ENCODE results near the gene DNAJC4. TPM values are rescaled to one million over a fixed set of nuclear protein-coding genes. Genes with fewer than 3 reads are reported as not detected.
A peak's percentile ranks its signal among the peaks of the same experiment; 100 is the strongest.

The DNAJC4 gene
- total and polyA plus RNA-seq, 3 experiments from 2014 or later: 25.5 to 28.7 (median 26.4) TPM

GRCh38 chr11:64209563-64209843, 20.8 kb upstream of the DNAJC4 start:
- H3K4me1 ChIP-seq (ENCODE audit: insufficient read depth, low read length): peaks cover 32% of the 10 kb centered on the region
- H3K4me1 Mint-ChIP-seq: peaks cover 24 to 59% (median 30%) of the 10 kb centered on the region in 3 donors
- no peak for DNase-seq
- H3K27me3 ChIP-seq (ENCODE audit: insufficient read depth, low read length, poor library complexity, severe bottlenecking): no peaks in the 10 kb centered on the region
- peak overlapping the region in 4 of 7 donors; percentile 8 to 68 (median 43) for H3K4me3 Mint-ChIP-seq
- H3K9me3 Mint-ChIP-seq: no peaks in the 10 kb centered on the region
- H3K27ac ChIP-seq (ENCODE audit: low read depth, low read length): no peak overlapping the region
- H3K27ac Mint-ChIP-seq: peak overlapping the region in 5 of 8 donors; percentile 36 to 97 (median 77)
- H3K36me3 Mint-ChIP-seq: peaks cover 4 to 56% (median 6%) of the 10 kb centered on the region in 3 donors
- CTCF ChIA-PET: interaction anchor here (6.4 to 10.4 kb wide), 4 partner anchors 13 to 93 kb away, joined by 62 to 281 read pairs (median 104); partner anchors contain the start of genes CATSPERZ, ESRRA, NUDT22 and PLCB3
- no peak overlapping the region for H3K4me3 ChIP-seq (ENCODE audit: low read length)
- H3K9me3 ChIP-seq (ENCODE audit: low read length): no peaks in the 10 kb centered on the region
- H3K36me3 ChIP-seq (ENCODE audit: insufficient read depth, low read length): peaks cover 17% of the 10 kb centered on the region
- no peaks in the 10 kb centered on the region for H3K27me3 Mint-ChIP-seq
- POLR2A ChIA-PET: interaction anchor here (2.3 kb wide), 1 partner anchor 17 kb away, joined by 7 read pairs; the partner anchor contains the start of genes NUDT22 and TRPT1

GRCh38 chr11:64210301-64211020, 19.9 kb upstream of the DNAJC4 start:
- Mint-ChIP-seq H3K27me3 (peaks cover 0 to 1% of the 10 kb centered on the region in 2 donors), H3K9me3 (no peaks in the 10 kb centered on the region), H3K4me3 (peak overlapping the region in 2 of 7 donors; percentile 13 to 68), H3K27ac (peak overlapping the region in 2 of 8 donors; percentile 24 to 50), H3K4me1 (peaks cover 25 to 54% (median 29%) of the 10 kb centered on the region in 3 donors), H3K36me3 (peaks cover 8 to 62% (median 8%) of the 10 kb centered on the region in 3 donors)
- H3K36me3 ChIP-seq (ENCODE audit: insufficient read depth, low read length): peaks cover 17% of the 10 kb centered on the region
- POLR2A ChIA-PET: interaction anchor here (0.6 to 2.3 kb wide), 2 partner anchors 16 to 72 kb away, joined by 6 to 7 read pairs; partner anchors contain the start of genes NUDT22 and TRPT1
- no peaks in the 10 kb centered on the region for H3K9me3 ChIP-seq (ENCODE audit: low read length)
- H3K27ac ChIP-seq (ENCODE audit: low read depth, low read length): no peak overlapping the region
- no peak for DNase-seq
- H3K4me3 ChIP-seq (ENCODE audit: low read length): no peak overlapping the region
- CTCF ChIA-PET: interaction anchor here (0.7 to 10.4 kb wide), 6 partner anchors 12 to 107 kb away, joined by 3 to 281 read pairs (median 9); partner anchors contain the start of genes CATSPERZ, ESRRA, NUDT22 and PRDX5
- no peaks in the 10 kb centered on the region for H3K27me3 ChIP-seq (ENCODE audit: insufficient read depth, low read length, poor library complexity, severe bottlenecking)
- H3K4me1 ChIP-seq (ENCODE audit: insufficient read depth, low read length): peaks cover 23% of the 10 kb centered on the region

DNA sequence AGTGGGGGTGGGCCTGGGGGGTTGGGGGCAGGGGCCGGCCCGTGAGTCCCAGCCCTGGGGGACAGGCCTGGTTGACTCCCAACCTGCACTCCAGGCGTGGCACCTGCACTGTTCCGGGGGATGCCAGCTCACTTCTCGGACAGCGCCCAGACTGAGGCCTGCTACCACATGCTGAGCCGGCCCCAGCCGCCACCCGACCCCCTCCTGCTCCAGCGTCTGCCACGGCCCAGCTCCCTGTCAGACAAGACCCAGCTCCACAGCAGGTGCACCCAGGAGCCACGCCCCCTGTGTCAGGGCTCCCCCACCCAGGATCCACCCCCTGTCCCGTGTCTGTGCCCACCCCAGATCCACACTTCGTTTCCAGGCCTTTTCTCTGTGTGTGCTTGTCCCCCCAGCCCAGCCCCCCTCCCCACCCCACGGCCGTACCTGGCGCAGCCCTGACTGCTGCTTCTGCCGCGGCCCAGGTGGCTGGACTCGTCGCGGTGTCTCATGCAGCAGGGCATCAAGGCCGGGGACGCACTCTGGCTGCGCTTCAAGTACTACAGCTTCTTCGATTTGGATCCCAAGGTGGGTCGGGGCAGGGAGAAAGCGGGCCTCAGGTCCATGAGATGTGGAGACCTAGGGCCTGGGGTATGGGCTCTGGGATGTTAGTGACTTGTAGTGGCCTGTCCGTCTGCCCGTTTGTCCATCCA, 19.0 kb upstream of the DNAJC4 start:
- peak overlapping the region in 1 of 8 donors; percentile 71 for H3K27ac Mint-ChIP-seq
- ChIA-PET POLR2A (interaction anchor here (2.3 kb wide), 1 partner anchor 15 kb away, joined by 7 read pairs; the partner anchor contains the start of genes NUDT22 and TRPT1), CTCF (interaction anchor here (1.3 to 2.8 kb wide), 3 partner anchors 15 to 93 kb away, joined by 5 to 10 read pairs (median 8); partner anchors contain the start of gene ESRRA)
- peak overlapping the region in 2 of 7 donors; percentile 15 to 70 for H3K4me3 Mint-ChIP-seq
- peaks cover 14% of the 10 kb centered on the region for H3K4me1 ChIP-seq (ENCODE audit: insufficient read depth, low read length)
- DNase-seq: no peak
- H3K36me3 ChIP-seq (ENCODE audit: insufficient read depth, low read length): peaks cover 17% of the 10 kb centered on the region
- peaks cover 8 to 64% (median 8%) of the 10 kb centered on the region in 3 donors for H3K36me3 Mint-ChIP-seq
- H3K9me3 ChIP-seq (ENCODE audit: low read length): no peaks in the 10 kb centered on the region
- H3K27me3 ChIP-seq (ENCODE audit: insufficient read depth, low read length, poor library complexity, severe bottlenecking): no peaks in the 10 kb centered on the region
- H3K9me3 Mint-ChIP-seq: no peaks in the 10 kb centered on the region
- H3K4me3 ChIP-seq (ENCODE audit: low read length): no peak overlapping the region
- H3K27me3 Mint-ChIP-seq: peaks cover 0 to 1% of the 10 kb centered on the region in 2 donors
- no peak overlapping the region for H3K27ac ChIP-seq (ENCODE audit: low read depth, low read length)
- peaks cover 18 to 45% (median 22%) of the 10 kb centered on the region in 3 donors for H3K4me1 Mint-ChIP-seq

- Mint-ChIP-seq H3K4me1 (peaks cover 10 to 18% (median 11%) of the 10 kb centered on the region in 3 donors), H3K27ac (peak overlapping the region in 3 of 8 donors; percentile 24 to 50 (median 50)), H3K4me3 (no peak overlapping the region), H3K36me3 (peaks cover 8 to 70% (median 10%) of the 10 kb centered on the region in 3 donors), H3K27me3 (peaks cover 0 to 1% of the 10 kb centered on the region in 2 donors), H3K9me3 (no peaks in the 10 kb centered on the region)
- DNase-seq: peak in 1 of 5 donors; percentile 29
- Histone ChIP-seq H3K36me3 (ENCODE audit: insufficient read depth, low read length) (peaks cover 34% of the 10 kb centered on the region), H3K4me1 (ENCODE audit: insufficient read depth, low read length) (no peaks in the 10 kb centered on the region), H3K27me3 (ENCODE audit: insufficient read depth, low read length, poor library complexity, severe bottlenecking) (no peaks in the 10 kb centered on the region), H3K27ac (ENCODE audit: low read depth, low read length) (no peak overlapping the region), H3K4me3 (ENCODE audit: low read length) (no peak overlapping the region), H3K9me3 (ENCODE audit: low read length) (no peaks in the 10 kb centered on the region)
- CTCF ChIA-PET: interaction anchor here (1.1 to 12.0 kb wide), 3 partner anchors 11 to 88 kb away, joined by 6 to 143 read pairs (median 7); partner anchors contain the start of gene FERMT3
- POLR2A ChIA-PET: interaction anchor here (0.5 to 1.0 kb wide), 2 partner anchors 10 to 33 kb away, joined by 5 to 6 read pairs; partner anchors contain the start of gene FERMT3
Measured at GRCh38 chr11:64216879-64217278, 13.5 kb upstream of the DNAJC4 start.

DNA sequence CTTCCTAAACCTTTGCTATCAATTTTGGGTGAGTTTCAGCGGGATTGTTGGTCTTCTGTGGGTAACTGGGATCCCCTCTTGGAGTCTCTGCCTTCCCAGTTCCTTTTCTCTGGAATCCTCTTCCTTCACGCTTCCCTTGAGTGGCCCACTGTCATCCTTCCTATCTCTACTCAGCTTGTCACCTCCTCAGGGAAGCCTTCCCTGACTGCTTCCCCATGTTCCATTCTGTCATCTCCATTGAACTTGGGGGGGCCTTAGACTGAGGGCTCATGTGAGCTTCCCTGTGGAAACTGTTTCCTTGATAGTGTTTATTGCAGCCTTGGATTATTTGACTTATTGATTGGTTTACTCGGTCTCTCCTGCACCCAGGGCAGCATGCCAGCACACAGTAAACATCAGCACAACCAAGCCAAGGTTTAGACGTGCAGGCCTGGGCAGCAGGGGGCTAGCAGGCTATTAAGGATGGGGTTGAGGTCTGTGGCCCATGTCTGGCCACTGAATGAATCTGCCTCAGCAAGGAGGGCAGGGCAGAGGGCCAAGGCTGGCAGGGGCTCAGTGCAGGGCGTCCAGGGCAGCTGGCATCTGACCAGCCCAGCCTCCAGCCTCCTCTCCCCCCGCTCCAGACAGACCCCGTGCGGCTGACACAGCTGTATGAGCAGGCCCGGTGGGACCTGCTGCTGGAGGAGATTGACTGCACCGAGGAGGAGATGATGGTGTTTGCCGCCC, 11.6 kb upstream of the DNAJC4 start:
- Histone ChIP-seq H3K27ac (ENCODE audit: low read depth, low read length) (no peak overlapping the region), H3K4me1 (ENCODE audit: insufficient read depth, low read length) (no peaks in the 10 kb centered on the region), H3K27me3 (ENCODE audit: insufficient read depth, low read length, poor library complexity, severe bottlenecking) (no peaks in the 10 kb centered on the region), H3K36me3 (ENCODE audit: insufficient read depth, low read length) (peaks cover 28% of the 10 kb centered on the region), H3K4me3 (ENCODE audit: low read length) (no peak overlapping the region), H3K9me3 (ENCODE audit: low read length) (no peaks in the 10 kb centered on the region)
- no peaks in the 10 kb centered on the region for H3K9me3 Mint-ChIP-seq
- H3K27me3 Mint-ChIP-seq: peaks cover 0 to 1% of the 10 kb centered on the region in 2 donors
- DNase-seq: no peak
- POLR2A ChIA-PET: interaction anchor here (0.6 kb wide), 2 partner anchors 15 to 1784 kb away, joined by 3 read pairs; no protein-coding TSS in a partner anchor
- peaks cover 6 to 66% (median 7%) of the 10 kb centered on the region in 3 donors for H3K36me3 Mint-ChIP-seq
- peaks cover 5 to 8% (median 5%) of the 10 kb centered on the region in 3 donors for H3K4me1 Mint-ChIP-seq
- H3K27ac Mint-ChIP-seq: peak overlapping the region in 5 of 8 donors; percentile 22 to 88 (median 57)
- CTCF ChIA-PET: interaction anchor here (1.8 to 12.0 kb wide), 3 partner anchors 8 to 82 kb away, joined by 4 to 143 read pairs (median 4); partner anchors contain the start of gene FERMT3
- no peak overlapping the region for H3K4me3 Mint-ChIP-seq

GRCh38 chr11:64219354-64219684, 11.0 kb upstream of the DNAJC4 start:
- Histone ChIP-seq H3K27ac (ENCODE audit: low read depth, low read length) (no peak overlapping the region), H3K27me3 (ENCODE audit: insufficient read depth, low read length, poor library complexity, severe bottlenecking) (no peaks in the 10 kb centered on the region), H3K4me3 (ENCODE audit: low read length) (no peak overlapping the region), H3K9me3 (ENCODE audit: low read length) (no peaks in the 10 kb centered on the region), H3K4me1 (ENCODE audit: insufficient read depth, low read length) (no peaks in the 10 kb centered on the region), H3K36me3 (ENCODE audit: insufficient read depth, low read length) (peaks cover 32% of the 10 kb centered on the region)
- ChIA-PET POLR2A (no interaction called here), CTCF (interaction anchor here (2.1 to 12.0 kb wide), 2 partner anchors 13 to 82 kb away, joined by 4 to 143 read pairs; partner anchors contain the start of gene FERMT3)
- peak overlapping the region in 1 of 8 donors; percentile 88 for H3K27ac Mint-ChIP-seq
- H3K4me3 Mint-ChIP-seq: no peak overlapping the region
- peaks cover 5 to 11% (median 5%) of the 10 kb centered on the region in 3 donors for H3K4me1 Mint-ChIP-seq
- H3K36me3 Mint-ChIP-seq: peaks cover 3 to 62% (median 6%) of the 10 kb centered on the region in 3 donors
- H3K27me3 Mint-ChIP-seq: peaks cover 0 to 1% of the 10 kb centered on the region in 2 donors
- no peaks in the 10 kb centered on the region for H3K9me3 Mint-ChIP-seq
- no peak for DNase-seq

DNA sequence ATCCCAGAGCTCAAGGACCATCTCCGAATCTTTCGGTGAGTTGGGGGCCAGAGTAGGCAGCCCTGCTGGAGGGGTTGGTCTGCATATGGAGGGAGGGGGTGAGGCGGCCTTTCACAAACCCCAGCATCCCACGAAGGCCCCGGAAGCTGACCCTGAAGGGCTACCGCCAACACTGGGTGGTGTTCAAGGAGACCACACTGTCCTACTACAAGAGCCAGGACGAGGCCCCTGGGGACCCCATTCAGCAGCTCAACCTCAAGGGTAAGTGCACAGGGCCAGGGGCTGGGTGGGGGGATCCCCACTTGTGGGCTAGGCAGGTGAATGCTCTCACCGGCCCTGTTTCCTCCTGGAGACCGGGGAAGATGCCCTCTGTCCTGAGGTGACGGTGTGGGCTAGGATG, 10.6 kb upstream of the DNAJC4 start:
- peaks cover 34% of the 10 kb centered on the region for H3K36me3 ChIP-seq (ENCODE audit: insufficient read depth, low read length)
- CTCF ChIA-PET: interaction anchor here (0.5 to 12.0 kb wide), 2 partner anchors 14 to 1602 kb away, joined by 5 to 143 read pairs; partner anchors contain the start of gene FERMT3

More for the DNA sequence above, 10.6 kb upstream of the DNAJC4 start:
- DNase-seq: no peak
- no peak overlapping the region for H3K4me3 Mint-ChIP-seq
- Histone ChIP-seq H3K27ac (ENCODE audit: low read depth, low read length) (no peak overlapping the region), H3K9me3 (ENCODE audit: low read length) (no peaks in the 10 kb centered on the region), H3K27me3 (ENCODE audit: insufficient read depth, low read length, poor library complexity, severe bottlenecking) (no peaks in the 10 kb centered on the region), H3K4me1 (ENCODE audit: insufficient read depth, low read length) (no peaks in the 10 kb centered on the region), H3K4me3 (ENCODE audit: low read length) (no peak overlapping the region)
- peaks cover 5 to 13% (median 5%) of the 10 kb centered on the region in 3 donors for H3K4me1 Mint-ChIP-seq
- POLR2A ChIA-PET: no interaction called here
- peaks cover 3 to 59% (median 6%) of the 10 kb centered on the region in 3 donors for H3K36me3 Mint-ChIP-seq
- H3K9me3 Mint-ChIP-seq: no peaks in the 10 kb centered on the region
- peak overlapping the region in 1 of 8 donors; percentile 22 for H3K27ac Mint-ChIP-seq
- peaks cover 0 to 1% of the 10 kb centered on the region in 2 donors for H3K27me3 Mint-ChIP-seq

Data from CD8-positive, alpha-beta memory T cell (primary cell).